Neural cell (in vitro differentiated cells): Measurements from ENCODE around the gene MIPOL1.

Experiments used
- EP300 ChIP-seq: fragments of 450-650 bp; conservative IDR thresholded peaks from 2 replicates; pipeline ENCODE4 v1.6.1; 2014; ENCODE audit warnings: antibody characterized with exemption, mild to moderate bottlenecking, moderate library complexity; ENCODE audit not compliant: poor library complexity, severe bottlenecking
- EZH2 ChIP-seq: fragments of 200-600, 300-800 bp; shearing (Covaris generic), sonication (generic); IDR thresholded peaks from 2 replicates; pipeline ENCODE4 v1.6.1; 2014; ENCODE audit warnings: antibody characterized with exemption, low read length, borderline replicate concordance, mild to moderate bottlenecking; ENCODE audit not compliant: insufficient read depth, poor library complexity, severe bottlenecking
- POLR2AphosphoS5 ChIP-seq: IDR thresholded peaks from 2 replicates; pipeline ENCODE4 v1.6.1; 2012
- RAD21 ChIP-seq: fragments of 450-650 bp; conservative IDR thresholded peaks from 2 replicates; pipeline ENCODE4 v1.6.1; 2014; ENCODE audit warnings: antibody characterized with exemption, mild to moderate bottlenecking, moderate library complexity
- TF ChIP-seq, protein P1 (sequence below): fragments of 450-650 bp; IDR thresholded peaks from 2 replicates; pipeline ENCODE4 v1.5.1; 2014; ENCODE audit warnings: antibody characterized with exemption, mild to moderate bottlenecking, moderate library complexity; ENCODE audit not compliant: poor library complexity, severe bottlenecking
- TF ChIP-seq, protein P2 (sequence below): IDR thresholded peaks from 2 replicates; pipeline ENCODE4 v1.6.1; 2012; ENCODE audit warnings: borderline replicate concordance

DNA sequence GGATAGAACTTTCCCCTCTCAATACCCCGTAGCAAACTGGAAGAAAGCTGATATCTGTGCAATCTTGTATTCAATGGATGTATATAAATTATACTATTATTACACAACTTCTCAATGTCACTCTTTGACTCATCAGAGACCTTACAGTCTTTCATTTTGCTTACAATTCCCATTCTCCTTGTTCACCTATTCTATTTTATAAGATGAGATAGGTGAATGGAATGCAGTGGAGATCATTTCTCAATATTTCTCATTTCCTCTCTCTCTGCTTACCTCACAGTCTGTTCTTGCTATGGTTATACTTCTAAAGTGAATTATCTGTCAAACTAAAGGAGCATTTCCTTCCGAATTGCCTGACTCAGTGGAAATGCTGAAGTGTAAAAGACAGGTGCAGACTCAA, 382.4 kb downstream of the MIPOL1 start:
- TF ChIP-seq, protein P1, sequence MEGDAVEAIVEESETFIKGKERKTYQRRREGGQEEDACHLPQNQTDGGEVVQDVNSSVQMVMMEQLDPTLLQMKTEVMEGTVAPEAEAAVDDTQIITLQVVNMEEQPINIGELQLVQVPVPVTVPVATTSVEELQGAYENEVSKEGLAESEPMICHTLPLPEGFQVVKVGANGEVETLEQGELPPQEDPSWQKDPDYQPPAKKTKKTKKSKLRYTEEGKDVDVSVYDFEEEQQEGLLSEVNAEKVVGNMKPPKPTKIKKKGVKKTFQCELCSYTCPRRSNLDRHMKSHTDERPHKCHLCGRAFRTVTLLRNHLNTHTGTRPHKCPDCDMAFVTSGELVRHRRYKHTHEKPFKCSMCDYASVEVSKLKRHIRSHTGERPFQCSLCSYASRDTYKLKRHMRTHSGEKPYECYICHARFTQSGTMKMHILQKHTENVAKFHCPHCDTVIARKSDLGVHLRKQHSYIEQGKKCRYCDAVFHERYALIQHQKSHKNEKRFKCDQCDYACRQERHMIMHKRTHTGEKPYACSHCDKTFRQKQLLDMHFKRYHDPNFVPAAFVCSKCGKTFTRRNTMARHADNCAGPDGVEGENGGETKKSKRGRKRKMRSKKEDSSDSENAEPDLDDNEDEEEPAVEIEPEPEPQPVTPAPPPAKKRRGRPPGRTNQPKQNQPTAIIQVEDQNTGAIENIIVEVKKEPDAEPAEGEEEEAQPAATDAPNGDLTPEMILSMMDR, result no peak
- TF ChIP-seq, protein P2, sequence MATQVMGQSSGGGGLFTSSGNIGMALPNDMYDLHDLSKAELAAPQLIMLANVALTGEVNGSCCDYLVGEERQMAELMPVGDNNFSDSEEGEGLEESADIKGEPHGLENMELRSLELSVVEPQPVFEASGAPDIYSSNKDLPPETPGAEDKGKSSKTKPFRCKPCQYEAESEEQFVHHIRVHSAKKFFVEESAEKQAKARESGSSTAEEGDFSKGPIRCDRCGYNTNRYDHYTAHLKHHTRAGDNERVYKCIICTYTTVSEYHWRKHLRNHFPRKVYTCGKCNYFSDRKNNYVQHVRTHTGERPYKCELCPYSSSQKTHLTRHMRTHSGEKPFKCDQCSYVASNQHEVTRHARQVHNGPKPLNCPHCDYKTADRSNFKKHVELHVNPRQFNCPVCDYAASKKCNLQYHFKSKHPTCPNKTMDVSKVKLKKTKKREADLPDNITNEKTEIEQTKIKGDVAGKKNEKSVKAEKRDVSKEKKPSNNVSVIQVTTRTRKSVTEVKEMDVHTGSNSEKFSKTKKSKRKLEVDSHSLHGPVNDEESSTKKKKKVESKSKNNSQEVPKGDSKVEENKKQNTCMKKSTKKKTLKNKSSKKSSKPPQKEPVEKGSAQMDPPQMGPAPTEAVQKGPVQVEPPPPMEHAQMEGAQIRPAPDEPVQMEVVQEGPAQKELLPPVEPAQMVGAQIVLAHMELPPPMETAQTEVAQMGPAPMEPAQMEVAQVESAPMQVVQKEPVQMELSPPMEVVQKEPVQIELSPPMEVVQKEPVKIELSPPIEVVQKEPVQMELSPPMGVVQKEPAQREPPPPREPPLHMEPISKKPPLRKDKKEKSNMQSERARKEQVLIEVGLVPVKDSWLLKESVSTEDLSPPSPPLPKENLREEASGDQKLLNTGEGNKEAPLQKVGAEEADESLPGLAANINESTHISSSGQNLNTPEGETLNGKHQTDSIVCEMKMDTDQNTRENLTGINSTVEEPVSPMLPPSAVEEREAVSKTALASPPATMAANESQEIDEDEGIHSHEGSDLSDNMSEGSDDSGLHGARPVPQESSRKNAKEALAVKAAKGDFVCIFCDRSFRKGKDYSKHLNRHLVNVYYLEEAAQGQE, result no peak
- TF ChIP-seq POLR2AphosphoS5 (no peak), EP300 (no peak), EZH2 (no peak), RAD21 (no peak)
